ENCODE data around the gene B3GALNT1. TPM values are rescaled to one million over a fixed set of nuclear protein-coding genes. Genes with fewer than 3 reads are reported as not detected.
"Not testable (repeated sequence)": the region's sequence is repeated elsewhere in the genome, so short reads cannot be mapped to it uniquely, and the experiment has no call there.

Gene B3GALNT1
- total RNA-seq, 2 experiments from 2014 or later = 0.56 to 1.6 TPM

DNA sequence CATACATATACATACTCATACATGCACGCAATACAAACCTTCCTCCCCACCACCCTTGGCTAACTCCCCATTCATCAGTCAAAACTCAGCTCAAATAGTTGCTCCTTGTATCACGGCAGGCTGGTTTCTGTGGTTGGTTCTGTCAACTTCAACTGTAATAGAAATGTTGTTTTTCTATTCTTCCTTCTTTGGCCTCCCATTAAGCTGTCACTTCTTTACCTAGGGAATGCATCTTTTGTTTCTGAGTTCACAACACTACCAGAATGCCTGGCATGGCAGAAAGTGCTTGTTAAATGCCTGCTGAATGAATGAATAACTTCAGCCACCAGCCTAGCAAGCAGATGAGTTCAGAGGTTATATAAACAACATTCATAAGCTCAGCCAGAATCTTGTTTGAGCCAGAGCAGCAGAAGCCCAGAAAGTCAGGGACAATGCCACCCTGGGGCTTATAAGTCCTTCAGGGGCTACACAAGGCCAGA lies 63.1 kb downstream of the B3GALNT1 start:
- no peaks in the 10 kb centered on the region for H3K27me3 Mint-ChIP-seq
- H3K4me1 Mint-ChIP-seq (ENCODE audit: low read depth) = no peaks in the 10 kb centered on the region
- H3K9me3 Mint-ChIP-seq = peaks cover 24% of the 10 kb centered on the region
- no peak for DNase-seq
- H3K27ac Mint-ChIP-seq = no peak overlapping the region
- H3K36me3 Mint-ChIP-seq = peaks cover 6% of the 10 kb centered on the region
- intact Hi-C loops (cut with micrococcal nuclease) = no loop called here
- CTCF ChIA-PET = no interaction called here
- H3K4me3 Mint-ChIP-seq = no peak overlapping the region
- POLR2A ChIA-PET = no interaction called here

DNA sequence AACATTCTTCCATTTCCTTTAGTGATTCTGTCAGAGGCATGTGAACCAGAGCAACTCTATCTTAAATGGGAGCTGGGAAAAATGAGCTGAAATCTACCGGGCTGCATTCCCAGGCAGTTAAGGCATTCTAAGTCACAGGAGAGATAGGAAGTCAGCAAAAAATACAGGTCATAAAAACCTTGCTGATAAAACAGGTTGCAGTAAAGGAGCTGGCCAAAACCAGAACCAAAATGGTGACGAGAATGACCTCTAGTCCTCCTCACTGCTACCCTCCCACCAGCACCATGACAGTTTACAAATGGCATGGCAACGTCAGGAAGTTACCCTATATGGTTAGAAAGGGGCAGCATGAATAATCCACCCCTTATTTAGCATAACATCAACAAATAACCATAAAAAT lies 66.4 kb downstream of the B3GALNT1 start:
- CTCF ChIA-PET = no interaction called here
- peaks cover 6% of the 10 kb centered on the region for H3K4me1 Mint-ChIP-seq (ENCODE audit: low read depth)
- H3K9me3 Mint-ChIP-seq = peaks cover 15% of the 10 kb centered on the region
- H3K4me3 Mint-ChIP-seq = no peak overlapping the region
- no peaks in the 10 kb centered on the region for H3K27me3 Mint-ChIP-seq
- POLR2A ChIA-PET = no interaction called here
- no peak overlapping the region for H3K27ac Mint-ChIP-seq
- DNase-seq = no peak
- intact Hi-C loops (cut with micrococcal nuclease) = no loop called here
- H3K36me3 Mint-ChIP-seq = peaks cover 4% of the 10 kb centered on the region

DNA sequence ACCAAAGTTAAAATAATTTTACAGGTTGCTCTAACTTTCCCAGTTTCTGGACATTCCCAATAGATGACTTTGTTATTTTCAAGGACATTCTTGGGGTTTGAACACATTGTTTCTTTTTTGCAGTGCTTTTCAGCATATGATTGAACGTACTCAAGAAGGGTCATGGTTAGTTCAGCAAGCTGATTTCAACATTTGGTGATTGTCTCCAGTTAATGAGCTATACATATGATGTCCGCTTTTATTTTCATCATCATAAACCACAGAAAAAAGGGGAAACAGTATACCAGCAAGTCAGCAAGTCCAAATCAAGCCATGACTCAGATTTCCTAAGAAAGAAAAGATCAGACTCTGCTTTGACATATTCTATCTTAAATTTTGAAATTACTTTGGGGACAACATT lies 69.4 kb downstream of the B3GALNT1 start:
- ChIA-PET CTCF (no interaction called here), POLR2A (no interaction called here)

DNA sequence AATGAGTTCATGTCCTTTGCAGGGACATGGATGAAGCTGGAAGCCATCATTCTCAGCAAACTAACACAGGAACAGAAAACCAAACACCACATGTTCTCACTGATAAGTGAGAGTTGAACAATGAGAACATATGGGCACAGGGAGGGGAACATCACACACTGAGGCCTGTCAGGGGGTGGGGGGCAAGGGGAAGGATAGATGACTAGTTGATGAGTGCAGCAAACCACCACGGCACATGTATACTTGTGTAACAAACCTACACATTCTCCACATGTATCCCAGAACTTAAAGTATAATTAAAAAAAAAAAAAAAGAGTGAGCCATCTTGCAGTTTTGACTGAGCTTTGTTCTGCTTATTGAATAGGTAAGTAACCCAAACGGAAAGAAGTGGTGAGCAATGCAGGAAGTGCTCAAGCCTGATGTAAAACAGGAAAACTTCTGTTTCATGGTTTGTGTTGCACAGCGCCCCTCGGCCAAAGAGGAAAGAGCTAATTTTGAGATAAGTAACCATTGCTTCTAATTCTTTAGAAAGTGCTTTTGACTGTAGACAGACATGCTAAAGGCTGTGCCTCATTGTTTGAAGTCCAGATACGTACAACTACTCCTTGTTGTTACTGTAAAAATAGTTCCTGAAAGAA lies 70.1 kb downstream of the B3GALNT1 start:
- DNase-seq = peak; percentile 28
- CTCF ChIA-PET; intact Hi-C loops (cut with micrococcal nuclease); H3K4me3 Mint-ChIP-seq; H3K27ac Mint-ChIP-seq; H3K36me3 Mint-ChIP-seq; H3K27me3 Mint-ChIP-seq; POLR2A ChIA-PET; H3K4me1 Mint-ChIP-seq (ENCODE audit: low read depth): not testable (repeated sequence)
- peaks cover 17% of the 10 kb centered on the region for H3K9me3 Mint-ChIP-seq

More for the DNA sequence above, 69.4 kb downstream of the B3GALNT1 start:
- DNase-seq = no peak
- no peak overlapping the region for H3K4me3 Mint-ChIP-seq
- intact Hi-C loops (cut with micrococcal nuclease) = no loop called here
- peaks cover 8% of the 10 kb centered on the region for H3K36me3 Mint-ChIP-seq
- peaks cover 17% of the 10 kb centered on the region for H3K9me3 Mint-ChIP-seq
- peaks cover 6% of the 10 kb centered on the region for H3K4me1 Mint-ChIP-seq (ENCODE audit: low read depth)
- no peak overlapping the region for H3K27ac Mint-ChIP-seq
- H3K27me3 Mint-ChIP-seq = no peaks in the 10 kb centered on the region

Other genes with a start within 250 kb of the B3GALNT1 start
- 10 to 100 TPM; 65.8 to 70.8 TPM for gene NMD3, start 116.0 kb upstream of the B3GALNT1 start, total RNA-seq